Fibroblast of peridontal ligament (primary cell): Measurements from ENCODE around the gene AKNA.

ENCODE experiments used
- DNase-seq: peaks from one replicate; pipeline ENCODE4 v3.0.0-alpha.2; 2010; ENCODE audit errors: extremely low read depth

AKNA gene

DNA sequence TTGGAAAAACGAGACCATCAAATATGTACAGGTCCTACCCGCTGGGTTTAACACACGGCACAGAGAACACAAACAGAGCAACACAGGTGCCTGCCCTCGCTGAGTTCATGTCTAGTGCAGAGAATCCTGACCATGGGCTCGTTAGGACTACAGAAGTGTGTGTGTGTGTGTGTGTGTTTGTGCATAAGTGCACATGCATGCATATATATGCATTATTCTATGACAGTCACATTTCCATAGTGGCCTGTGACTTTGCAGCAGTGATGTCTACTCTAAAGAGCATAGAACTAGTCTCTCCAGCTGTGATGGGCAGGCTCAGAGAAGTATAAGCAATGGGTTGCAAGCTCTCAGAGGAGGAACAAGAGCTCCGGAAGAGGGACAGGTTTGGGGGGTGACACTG, 30.4 kb downstream of the AKNA start:
- DNase-seq = no peak

DNA sequence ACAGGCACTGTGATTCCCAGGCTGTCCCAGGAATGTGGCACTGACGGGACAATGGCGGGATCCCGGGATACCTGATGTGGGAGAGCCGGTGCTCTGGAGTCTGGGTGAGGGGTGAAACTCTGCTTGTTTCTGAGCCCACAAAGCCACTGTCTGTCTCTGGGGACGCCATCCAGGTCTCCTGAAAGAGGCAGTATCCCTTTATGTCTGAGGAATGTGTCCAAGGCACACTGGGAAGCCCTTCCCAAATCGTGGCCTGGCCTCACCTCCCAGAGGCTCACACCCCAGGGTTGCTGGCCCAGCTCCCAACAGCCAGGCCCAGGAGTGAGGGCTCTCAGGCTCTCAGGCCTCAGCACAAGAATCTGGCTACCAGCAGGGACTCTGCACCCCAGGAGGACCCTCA, 31.0 kb downstream of the AKNA start:
- no peak for DNase-seq

DNA sequence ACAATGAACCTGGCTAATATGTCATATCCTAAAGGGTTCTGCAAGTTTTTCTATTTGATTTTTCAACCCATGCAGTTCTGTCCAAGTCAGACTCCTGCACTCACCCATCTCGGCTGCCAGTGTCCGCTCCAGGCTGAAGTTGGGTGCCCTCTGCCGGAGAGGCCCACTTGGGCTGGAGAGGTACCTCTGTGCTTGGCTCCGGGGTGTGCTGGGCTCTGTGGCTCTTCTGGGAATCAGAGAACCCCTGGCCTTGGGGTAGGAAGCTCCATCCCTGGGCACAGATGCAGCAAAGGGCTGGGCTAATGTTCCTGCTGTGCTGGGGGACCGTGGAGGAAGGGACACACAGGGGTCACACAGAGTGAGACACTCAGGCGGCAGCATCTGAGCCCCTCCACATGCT, 32.0 kb downstream of the AKNA start:
- DNase-seq = no peak

DNA sequence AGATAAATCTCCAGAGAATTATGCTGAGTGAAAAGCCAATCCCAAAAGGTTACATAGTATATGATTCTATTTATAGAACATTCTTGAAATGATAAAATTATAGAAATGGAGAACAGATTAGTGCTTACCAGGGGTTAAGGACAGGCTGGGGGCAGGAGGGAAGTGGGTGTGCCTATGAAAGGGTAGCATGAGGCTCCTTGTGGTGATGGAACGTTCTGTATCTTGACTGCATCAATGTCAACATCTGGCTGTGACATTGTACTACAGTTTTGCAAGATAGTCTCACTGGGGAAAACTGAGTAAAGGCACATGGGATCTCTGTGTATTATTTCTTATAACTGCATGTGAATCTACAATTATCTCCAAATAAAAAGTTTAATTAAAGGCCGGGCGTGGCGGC, 35.9 kb downstream of the AKNA start:
- DNase-seq = no peak

DNA sequence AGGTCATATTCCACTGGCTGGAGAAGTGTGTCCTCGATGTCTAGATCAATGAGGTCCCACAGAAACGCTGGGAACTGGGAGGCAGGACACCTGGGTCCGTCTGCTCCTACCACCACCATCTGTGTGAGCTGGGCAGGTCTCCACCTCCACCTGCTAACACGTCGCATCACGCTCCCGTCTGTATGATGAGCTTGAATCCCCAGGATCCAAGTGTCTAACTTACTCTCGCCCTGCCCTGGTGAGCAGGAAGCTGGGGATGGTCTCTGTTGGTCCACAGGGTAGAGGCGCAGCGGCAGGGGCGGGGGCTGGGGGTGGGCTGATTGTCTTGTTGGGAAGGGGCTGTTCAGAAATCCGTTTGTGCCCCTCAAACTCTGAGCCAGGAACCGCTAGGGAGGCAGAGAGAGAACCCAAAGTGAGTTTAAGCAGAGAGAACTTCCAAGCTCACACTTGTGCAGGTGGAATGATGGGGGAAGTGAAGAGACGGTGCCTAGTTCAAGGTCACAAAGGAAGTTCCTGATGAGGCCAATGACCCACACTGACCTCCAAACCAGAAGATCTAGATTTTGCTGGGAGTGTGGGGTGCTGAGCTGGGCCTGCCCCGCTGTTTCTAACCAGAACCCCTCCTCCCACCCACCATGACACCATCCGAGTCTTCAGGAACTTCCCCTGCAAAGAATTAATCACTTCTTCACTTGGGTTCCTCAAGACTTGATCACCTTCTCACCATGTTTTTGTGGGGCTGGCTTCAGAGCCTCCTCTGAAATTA, 37.0 kb downstream of the AKNA start:
- DNase-seq = no peak

DNA sequence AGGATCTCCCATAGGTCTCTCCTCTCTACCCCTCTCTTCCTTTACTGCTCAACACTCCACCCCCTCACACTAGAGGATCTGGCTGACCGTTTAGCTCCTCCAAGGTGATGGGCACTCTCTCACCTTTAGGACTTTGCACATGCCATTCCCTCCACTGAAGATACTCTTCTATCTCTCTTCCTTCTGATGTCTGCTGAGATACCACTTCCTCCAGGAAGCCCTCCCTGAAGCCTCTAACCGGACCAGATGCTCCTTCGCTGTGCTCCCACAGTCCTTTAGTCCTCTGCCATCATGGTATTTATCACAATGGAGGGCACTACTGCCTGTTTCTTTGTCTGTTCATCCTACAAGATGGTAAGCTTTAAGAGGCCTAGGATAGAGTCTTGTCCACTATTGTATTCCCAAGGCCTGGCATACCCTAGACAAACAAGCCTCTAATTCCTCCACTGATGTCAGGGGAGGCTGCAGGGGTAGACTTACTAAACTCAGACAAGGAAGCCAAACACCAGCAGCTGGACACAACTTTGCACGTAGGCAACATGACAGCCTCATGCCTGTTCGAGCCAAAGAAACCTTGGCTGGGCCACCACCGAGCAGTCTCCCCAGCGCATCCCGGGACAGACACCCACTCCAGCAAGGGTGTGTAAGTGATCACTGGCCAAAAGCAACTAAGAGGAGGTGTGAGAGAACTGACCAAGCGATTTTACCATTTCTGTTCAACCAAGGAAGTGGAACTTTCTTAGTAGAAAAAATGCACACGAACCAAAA, 37.9 kb downstream of the AKNA start:
- no peak for DNase-seq

DNA sequence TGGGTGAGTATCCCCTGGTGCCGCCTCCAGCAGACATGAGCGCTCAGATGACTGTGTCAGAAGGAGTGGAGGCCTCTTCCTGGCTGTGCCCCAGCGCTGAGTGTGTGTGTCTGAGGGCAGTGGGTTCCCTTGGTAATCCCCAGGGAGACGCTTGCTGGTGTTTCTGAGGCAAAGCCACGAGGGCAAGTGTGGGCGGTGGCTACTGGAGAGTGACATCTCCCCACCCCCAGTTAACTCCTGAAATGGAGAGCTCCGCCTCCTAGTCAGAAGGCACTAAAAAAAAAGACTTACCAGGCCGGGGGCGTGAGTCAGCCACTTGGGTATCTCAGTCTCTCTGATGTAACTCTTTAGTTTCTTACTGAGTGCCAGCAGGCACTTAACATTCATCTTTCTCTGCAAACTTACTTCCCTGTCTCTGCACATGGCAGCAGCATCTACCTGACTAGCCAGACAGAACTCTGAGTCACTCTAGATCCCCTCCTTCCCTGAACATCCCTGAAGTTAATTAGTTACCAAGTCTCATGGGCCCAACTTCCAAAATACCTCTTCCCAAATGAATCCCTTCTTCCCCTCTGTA, 38.8 kb downstream of the AKNA start:
- DNase-seq = peak; percentile 96

DNA sequence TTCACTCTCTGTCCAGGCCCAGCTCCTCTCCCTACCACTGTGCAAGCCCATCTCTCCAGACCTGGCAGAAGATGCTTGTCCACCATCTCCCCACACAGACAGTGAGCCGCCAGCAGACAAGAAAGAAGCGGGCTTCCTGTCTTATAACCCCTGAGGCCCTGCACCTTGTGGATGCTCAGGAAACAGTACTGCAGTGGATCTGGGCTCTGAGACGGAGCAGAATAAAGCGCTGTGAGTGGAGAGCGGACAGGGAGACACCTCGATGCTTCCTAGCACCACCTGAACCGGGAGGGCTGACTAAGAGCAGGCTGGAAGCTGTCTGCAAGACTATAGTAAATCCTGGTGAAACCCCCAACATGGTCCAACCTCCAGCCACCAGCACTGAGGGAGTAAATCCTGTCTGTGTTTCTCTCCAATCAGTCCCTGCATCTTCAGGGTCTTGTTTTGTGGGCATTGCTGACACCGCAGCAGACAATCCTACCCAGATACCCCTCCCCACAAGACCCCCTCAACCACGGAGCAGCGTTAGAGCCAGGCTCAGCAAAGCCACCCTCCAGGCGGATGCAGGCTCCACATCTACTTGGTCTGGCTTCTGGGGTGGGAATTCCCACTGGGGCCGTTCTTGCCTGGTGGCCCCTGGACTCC, 39.4 kb downstream of the AKNA start:
- no peak for DNase-seq

DNA sequence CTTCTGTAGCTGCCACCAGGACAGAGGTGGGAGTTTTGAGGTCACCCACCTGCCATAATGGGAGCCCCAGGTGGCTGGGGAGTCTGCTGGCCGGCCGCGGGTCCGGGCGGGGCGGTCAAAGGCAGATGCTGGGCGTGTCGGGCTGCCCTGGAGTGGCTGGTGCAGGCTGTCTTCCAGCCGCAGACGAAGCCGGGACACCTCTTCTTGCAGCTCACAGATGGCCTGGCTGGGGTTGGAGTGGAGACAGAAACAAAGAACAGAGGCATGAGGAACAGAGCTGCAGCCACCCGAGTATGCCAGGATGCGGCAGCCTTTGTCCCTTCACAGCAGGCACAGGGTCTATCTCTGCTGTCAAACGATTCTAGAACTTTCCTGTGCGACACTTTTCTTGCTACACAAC, 40.1 kb downstream of the AKNA start:
- no peak for DNase-seq

DNA sequence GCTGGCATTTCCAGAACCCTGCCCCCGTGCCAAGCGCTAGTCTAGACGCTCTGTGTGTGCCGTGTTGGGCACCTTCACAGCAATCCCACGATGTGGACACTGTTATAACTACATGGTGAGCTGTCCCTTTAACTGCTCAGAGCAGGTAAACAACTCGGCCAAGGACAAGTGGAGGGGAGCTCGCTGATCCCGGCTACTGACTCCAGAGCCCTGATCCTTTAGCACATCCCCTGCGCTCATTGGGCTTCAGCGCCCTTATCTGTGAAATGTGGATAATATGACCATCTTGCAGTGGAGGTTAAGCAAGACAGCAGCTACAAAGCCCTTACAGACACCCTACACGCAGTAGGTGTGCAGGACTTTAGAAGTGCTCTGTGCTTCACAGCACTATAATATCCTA, 41.6 kb downstream of the AKNA start:
- DNase-seq = no peak

DNA sequence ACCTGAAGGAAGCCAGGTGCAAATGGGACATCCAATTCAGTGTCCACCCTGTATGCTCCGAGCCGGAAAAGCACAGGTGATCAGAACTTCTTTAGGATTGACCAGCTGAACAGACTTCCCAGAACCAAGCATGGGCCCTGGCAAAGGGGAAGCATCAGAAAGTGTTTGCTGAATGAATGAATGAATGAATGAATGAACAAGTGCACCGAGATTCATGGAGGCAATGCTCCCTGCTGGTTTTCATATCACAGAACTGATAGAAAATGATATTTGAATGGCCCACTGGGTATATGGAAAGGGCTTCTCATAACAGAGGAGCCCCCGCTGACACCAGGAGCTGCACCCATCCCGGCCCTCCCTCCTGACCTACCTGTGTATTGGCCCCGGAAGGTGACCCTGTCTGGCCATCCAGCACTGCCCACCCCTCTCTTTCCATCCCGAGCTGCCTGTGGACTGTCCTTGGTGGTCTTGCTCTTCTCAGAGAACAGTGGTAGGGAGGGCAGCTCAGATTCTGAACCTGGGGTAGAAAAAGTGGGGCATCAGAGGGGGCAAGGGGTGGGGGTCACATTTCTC, 42.2 kb downstream of the AKNA start:
- no peak for DNase-seq

DNA sequence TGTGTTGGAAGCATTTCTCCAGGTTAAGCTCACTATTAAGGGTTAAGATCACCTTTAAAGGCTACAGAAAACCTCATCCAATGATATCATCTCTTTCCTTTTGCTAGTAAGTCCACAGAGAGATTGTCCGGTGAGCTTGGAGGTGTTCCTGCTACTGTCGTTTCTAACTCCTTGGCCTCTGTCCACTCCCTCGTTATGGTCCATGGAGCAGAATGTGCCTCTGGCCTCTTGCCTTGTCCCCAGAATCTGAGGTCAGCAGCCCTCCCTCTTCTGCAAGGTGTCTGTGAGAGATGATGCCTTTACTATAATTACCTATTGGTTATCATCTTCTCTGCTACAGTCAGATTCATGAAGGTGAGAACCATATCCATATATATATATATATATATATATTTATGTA, 43.1 kb downstream of the AKNA start:
- DNase-seq = no peak

DNA sequence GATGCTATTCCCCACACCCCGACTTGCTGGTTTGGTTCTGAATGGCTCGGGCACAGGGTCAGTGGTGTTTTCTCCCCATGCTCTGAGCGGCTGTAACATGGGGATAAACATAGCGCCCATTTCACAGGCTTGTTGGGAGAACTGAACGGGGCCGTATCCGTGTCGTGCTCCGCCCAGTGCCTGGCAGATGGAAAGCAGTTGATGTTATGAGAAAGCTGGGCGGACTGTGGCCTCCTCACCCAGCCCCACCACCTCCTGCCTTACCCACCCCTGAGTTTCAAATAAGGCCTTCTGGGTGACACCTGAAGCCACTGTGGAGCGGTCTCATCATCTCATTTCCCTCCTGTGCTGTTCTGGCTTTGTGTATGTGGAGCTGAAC, 43.6 kb downstream of the AKNA start:
- no peak for DNase-seq

DNA sequence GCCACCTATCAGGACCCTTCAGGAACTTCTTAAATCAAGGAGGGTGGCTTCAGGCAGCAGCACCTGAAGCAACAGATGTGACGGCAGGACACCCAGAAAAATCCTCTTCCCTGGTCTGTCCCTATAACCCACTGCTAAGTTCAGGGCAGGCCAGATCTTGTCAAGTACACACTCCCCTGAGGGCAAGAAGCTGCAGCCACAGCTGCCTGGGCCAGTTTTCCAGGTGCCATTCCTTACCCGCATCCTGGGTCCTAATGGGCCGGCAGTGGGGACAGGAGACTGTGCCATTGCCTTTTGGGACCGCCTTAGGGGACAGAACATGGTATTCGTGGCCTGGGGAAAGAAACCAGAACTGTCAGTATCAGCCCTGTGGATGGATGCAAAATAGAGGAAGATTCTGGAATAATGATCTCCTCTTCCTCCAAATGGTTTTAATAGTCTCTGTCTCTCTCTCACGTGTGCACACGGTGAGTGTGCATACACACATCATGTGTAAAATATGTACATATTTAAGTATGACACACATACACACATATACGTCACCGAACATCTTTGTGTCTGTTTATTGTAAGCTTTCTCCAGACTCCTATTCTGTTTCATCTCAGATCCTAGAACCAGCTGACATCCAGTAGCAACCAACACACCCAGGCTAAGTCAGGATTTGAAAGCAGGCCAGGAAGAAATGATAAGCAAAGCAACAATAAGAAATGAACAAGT, 44.2 kb downstream of the AKNA start:
- DNase-seq = peak; percentile 32

DNA sequence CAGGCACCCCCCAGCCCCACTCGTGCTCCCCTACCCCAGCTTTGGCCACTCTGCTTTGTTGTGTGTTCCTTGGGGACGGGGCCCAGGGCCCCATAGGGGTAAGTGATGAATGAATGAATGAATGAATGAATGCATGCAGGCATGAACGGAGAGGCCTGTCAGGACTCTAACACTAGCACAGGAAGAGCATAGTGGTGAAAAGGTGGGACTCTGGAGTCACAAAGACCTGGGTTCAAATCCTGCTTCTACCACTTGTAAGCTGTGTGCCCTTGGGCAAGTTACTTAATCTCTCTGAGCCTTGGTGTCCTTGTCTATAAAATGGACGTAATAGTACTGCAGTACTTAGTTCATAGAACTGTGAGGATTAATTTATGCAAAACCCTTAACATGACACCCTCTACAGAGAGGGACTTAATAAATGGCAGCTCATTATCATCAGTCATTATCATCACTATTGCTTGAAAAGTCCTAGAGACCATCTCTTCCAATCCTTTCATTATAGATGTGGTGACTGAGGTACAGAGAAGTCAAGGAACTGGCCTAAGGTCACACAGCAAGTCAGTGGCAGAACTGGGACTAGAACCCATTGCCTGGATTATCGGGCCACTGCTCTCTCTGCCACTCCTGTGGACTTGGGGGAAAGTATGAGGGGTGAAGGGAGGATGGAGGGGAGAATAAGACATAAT, 44.9 kb downstream of the AKNA start:
- no peak for DNase-seq

DNA sequence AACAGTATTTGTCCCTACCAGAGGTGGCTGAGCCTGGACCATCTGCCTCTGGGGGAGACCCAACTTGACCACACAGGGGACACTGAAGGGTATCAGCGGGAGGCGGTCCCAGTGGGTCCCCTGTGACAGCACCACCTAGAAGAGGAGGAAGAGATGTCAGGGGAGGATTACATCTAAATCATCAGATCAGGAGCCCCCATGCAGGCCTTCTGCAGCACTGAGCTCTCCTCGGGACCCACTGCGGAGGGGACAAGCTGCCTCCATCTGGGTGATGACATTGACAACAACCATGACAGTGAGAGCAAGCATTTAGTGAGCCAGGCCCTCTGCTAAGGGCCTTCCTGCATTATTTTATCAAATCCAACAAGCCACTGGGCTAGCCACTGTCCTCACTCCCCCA, 45.8 kb downstream of the AKNA start:
- no peak for DNase-seq

DNA sequence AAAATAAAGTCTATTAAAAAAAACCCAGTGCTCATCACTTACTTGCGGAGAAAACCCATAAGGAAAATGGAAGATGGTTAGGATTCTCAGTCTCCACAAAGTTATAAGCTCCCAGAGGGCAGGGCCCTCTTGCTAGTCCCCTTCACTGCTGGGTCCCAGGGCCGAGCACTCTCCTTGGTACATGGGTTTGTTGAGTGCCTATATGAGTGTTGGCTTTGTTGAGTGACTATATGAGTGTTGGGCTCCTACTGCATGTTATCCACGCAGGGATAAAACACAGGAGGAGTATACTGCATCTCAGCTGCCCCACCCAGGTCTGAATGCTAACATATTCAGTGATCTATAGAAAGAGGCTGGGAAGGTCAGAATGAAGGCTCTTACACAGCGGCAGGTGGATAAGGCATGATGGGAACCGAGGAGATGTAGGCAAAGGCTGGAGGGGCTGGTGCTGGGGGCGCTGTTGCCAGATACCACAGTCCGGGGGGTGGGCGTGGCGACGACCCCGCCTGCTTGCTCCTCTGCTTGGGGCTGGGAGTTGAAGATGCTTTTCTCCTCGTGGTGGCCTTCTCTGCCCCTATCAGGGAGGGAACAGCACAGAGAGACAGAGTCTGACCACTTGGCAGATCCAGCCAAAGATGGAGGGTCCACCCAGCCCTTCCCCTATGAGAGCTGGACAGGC, 46.5 kb downstream of the AKNA start:
- DNase-seq = no peak

DNA sequence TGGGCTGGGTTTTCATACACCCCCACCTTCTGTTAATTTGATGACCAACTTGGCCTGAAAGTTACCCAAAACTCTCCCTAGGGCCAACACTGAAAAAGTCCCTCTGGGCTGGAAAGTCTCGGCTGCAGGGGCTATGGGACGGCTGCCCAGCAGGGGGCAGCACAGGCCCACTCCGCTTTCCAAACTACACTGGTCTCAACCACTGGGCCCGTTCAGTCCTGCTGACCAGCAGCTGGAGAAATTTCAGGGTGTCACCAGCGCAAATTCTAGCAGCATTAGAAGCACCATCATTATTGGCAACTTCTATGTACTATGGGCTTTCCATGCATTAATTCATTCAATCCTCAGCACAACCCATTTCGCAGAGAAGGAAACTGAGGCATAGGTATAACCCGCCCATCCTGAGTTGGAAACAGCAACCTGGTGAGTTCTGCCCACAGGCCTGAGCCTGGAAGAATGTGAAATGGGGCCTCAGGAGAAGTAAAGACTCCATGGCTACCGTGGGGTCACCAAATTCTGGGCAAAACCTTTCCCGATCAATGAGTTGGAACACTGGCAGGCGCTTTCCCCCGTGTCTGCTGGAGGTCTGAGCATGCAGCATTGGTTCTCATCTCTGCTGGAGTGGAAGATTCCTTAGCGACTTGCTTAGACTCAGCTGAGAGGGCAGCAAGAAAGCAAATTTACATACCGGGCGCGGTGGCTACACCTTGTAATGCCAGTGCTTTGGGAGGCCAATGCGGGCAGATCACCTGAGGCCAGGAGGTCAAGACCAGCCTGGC, 48.5 kb downstream of the AKNA start:
- peak; percentile 40 for DNase-seq

DNA sequence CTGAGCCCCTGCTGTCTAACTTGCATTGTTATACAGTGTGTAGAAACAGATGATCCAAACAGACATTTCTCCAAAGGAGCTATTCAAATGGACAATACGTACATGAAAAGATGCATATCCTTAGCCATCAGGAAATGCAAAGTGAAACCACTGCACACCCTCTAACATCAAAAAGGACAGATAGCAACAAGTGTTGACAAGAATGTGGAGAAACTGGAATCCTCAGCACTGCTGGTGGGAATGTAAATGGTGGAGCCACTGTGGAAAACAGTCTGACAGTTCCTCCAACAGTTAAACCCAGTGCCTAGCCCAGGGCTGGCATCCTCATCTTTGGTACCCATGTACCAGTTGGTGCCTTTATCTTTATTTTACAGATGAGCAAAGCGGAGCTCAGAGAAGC, 49.6 kb downstream of the AKNA start:
- DNase-seq = no peak
